NCI-H345 (cell line): ENCODE measurements around the gene SLC35F2.
"Not testable (repeated sequence)": the region's sequence is repeated elsewhere in the genome, so short reads cannot be mapped to it uniquely, and the experiment has no call there.

ENCODE experiments used
- DNase-seq: peaks from one replicate; lab custom pipeline; 2025; lab: John Stamatoyannopoulos, UW

SLC35F2 gene, protein sequence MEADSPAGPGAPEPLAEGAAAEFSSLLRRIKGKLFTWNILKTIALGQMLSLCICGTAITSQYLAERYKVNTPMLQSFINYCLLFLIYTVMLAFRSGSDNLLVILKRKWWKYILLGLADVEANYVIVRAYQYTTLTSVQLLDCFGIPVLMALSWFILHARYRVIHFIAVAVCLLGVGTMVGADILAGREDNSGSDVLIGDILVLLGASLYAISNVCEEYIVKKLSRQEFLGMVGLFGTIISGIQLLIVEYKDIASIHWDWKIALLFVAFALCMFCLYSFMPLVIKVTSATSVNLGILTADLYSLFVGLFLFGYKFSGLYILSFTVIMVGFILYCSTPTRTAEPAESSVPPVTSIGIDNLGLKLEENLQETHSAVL

DNA sequence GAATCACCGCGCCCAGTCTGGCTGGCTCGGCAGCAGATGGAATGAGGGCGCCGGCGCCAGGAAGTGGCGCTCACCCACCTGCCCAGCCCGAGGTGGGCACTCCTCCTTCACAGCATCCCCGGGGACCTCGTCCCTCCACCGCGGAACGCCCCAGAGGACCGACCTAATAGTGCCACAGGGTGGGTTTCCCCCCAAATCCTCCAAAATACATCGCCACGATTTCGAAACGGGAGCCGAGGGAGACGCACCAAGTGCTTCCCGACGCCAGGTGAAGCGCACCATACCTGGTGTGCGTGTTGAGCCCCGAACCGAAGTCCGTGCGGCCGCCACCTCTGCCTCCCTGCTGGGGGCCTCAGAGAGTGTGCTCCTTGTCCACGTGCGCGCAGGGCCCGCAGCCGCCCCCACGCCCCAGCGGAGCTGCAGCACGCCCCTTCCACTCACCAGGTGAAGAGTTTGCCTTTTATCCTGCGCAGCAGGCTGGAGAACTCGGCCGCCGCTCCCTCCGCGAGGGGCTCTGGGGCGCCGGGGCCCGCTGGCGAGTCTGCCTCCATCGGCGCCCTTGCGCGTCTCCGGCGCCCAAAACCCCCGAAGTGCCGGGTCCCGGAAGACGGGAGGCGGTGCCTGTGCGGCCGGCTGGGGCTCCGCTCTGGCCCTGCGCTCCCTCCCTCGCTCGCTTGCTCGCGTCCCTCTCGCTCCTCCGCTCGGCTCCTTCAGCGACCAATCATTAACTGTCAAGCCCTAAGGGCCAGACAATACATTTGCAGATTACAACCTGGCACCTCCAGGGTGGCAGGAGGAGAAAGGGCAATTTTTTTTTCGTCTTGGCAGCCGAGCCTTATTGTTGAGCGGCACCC lies at the start of gene SLC35F2:
TSS of gene SLC35F2 (minus strand) at position 571 of the 854 bp plus-strand sequence. CDS start at position 551, 20 bp downstream.
- DNase-seq = peak; percentile 76

DNA sequence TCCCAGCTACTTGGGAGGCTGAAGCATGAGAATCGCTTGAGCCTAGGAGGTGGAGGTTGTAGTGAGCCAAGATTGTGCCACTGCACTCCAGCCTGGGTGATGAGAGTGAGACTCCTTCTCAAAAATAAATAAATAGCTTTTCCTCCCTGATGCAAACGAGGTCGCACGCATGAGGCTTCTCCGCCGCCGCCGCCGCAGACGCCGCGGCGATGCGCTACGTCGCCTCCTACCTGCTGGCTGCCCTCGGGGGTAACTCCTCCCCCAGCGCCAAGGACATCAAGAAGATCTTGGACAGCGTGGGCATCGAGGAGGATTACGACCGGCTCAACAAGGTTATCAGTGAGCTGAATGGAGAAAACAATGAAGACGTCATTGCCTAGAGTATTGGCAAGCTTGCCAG lies 49.6 kb upstream of the SLC35F2 start:
- no peak for DNase-seq

DNA sequence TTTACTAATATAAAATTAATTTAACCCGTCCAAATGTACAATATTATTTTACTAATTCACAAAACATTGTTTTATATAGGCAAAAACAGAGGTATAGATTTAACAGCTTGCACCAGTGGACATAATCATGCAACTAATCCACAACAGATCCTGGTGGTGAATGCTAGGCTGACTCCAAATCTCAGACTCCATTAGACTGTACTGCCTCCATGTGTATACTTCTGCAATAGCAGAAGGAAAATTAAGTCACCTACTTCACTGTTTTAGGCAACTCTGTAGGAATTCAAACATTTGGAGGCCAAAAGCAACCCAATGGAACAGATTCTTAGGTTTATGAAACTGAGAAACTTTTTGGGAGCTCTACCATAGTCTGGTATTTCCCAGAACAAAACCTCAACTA lies 39.7 kb upstream of the SLC35F2 start:
- DNase-seq = no peak

DNA sequence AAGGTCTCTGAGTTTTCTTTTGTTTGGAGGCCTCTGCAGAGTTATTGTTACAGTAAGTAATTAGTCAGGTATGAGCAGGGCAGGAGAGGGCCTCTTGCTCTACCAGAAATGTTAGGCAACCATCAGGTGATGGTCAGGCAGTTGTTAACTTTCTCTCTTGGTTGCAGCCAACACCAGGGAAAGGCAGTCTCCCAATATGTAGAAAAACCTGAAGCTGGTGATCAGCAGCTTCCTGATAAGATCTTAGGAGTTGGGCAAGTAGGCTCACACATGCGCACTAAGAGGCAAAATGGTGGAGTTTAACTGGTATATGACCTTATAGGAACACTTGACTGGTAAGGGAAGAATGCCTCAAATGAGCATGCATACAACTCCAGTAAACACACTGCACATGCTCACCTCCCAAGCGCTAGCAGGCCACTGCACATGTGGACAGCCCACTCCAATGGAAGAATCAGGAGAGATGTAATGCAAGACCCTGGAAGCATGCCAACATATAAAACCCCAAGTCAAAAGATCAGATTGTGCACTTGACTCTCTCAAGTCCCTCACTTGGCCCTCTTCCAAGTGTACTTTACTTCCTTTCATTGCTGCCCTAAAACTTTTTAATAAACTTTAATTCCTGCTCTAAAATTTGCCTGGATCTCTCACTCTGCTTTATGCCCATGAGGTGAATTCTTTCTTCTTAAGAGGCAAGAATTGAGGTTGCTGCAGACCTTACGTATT lies 23.7 kb upstream of the SLC35F2 start:
- no peak for DNase-seq

DNA sequence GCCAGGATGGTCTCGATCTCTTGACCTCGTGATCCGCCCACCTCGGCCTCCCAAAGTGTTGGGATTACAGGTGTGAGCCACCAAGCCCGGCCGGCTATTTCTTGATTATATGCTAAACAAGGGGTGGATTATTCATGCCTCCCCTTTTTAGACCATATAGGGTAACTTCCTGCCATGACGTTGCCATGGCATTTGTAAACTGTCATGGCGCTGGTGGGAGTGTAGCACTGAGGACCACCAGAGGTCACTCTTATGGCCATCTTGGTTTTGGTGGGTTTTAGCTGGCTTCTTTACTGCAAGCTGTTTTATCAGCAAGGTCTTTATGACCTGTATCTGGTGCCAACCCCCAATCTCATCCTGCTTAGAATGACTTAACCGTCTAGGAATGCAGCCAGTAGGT lies 22.9 kb upstream of the SLC35F2 start:
- not testable (repeated sequence) for DNase-seq

GRCh38 chr11:107876141-107876540 lies 17.6 kb upstream of the SLC35F2 start:
- no peak for DNase-seq

- no peak for DNase-seq
Measured at GRCh38 chr11:107864591-107864990, 6.0 kb upstream of the SLC35F2 start.

GRCh38 chr11:107860688-107861087 lies 2.1 kb upstream of the SLC35F2 start:
- DNase-seq = no peak

GRCh38 chr11:107860240-107860620 lies 1.6 kb upstream of the SLC35F2 start:
- not testable (repeated sequence) for DNase-seq

GRCh38 chr11:107859459-107860239 lies 1.1 kb upstream of the SLC35F2 start:
- DNase-seq = peak; percentile 73

DNA sequence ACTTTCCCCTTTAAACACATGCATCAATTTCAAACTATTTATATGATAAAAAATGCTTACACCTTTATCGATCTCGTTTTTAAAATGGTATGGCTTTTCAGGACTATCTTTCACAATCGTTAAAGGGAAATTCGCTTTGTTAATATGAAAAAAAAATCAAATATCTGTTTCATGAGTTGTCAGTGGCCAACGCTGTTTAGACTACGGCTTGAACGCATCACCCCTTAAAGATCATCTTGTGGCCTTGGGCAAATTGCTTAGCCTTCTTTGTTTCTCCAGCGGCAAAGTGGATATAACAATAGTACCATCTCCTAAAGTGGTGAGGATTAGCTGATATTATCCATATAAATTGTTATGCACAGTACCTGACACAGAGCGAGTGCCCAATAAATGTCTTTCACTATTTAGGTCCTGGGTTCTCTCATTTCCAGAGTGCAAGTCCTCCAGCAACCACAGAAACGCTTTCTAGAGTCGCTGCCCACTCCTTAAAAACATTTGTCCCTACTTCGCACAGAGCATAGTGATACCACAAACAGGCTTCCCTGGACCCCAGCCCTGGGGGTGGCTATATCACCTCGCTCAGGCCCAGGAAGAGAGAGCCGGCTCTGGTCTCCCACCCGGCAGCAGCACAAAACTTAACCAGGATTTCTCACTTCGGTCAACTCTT lies 904 bp downstream of the SLC35F2 start:
- DNase-seq = no peak

- no peak for DNase-seq
Measured at GRCh38 chr11:107856981-107857517, 1.5 kb downstream of the SLC35F2 start.

DNA sequence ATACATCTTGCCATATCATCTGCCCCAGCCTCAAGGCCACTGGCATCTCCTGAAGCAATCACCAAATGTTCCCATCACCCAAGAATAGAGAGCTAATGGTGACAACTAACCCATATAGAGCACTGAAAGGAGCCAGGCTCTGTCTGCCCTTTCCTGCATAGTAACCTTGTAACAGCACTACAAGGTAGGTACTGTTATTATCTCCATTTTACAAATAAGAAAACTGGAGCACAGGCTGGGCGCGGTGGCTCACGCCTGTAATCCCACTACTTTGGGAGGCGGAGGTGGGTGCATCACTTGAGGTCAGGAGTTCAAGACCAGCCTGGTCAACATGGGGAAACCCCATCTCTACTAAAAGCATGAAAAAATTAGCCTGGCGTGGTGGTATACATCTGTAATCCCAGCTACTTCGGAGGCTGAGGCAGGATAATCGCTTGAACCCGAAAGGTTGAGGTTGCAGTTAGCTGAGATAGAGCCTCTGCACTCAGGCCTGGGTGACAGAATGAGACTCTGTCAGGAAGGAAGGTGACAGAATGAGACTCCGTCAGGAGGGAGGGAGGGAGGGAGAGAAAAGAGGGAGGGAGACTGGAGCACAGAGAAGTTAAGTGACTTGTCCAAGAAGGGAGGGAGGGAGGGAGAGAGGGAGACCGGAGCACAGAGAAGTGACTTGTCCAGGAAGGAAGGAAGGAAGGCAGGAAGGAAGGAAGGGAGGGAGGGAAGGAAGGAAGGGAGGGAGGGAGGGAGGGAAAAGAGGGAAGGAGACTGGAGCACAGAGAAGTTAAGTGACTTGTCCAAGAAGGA lies 2.2 kb downstream of the SLC35F2 start:
- no peak for DNase-seq

DNA sequence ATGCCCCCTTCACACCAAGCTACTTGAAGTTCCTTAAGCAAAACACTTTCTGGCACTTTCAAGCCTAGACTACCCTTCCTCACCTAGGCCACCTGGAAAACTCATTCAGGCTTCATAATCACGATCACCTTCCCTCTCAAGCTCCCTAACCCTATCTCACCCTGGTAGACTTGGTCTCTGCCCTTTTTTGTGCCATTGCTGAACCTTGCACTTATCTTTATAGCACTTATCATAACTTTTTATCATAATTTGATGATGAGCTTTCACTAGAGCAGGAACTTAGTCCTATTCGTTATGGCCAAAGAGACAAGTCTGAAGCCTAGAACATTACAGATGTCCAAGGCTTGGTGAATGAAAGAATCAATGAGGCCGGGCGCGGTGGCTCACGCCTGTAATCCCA lies 5.5 kb downstream of the SLC35F2 start:
- DNase-seq = no peak

DNA sequence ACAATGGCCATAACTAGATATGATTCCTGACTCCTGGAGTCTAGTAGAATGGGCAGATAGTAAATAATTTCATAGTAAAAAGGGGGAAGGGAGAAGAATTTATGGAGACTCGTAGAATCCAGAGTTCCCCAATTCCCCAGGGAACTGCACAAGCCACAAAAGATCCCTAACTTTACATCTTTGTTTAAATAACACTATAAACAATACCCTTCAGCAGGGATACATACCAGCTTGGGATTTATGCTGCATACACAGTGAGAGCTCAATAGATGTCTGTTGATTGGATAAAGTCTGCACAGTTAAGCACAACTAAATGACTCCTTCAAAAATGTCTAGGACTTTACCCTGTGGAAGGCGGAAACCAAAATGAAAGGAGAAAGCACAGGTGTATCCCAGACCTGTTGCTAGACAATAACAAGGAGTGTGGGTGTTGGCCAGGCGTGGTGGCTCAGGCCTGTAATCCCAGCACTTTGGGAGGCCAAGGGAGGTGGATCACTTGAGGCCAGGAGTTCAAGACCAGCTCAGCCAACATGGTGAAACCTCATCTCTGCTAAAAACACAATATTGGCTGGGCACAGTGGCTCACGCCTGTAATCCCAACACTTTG lies 6.8 kb downstream of the SLC35F2 start:
- no peak for DNase-seq

DNA sequence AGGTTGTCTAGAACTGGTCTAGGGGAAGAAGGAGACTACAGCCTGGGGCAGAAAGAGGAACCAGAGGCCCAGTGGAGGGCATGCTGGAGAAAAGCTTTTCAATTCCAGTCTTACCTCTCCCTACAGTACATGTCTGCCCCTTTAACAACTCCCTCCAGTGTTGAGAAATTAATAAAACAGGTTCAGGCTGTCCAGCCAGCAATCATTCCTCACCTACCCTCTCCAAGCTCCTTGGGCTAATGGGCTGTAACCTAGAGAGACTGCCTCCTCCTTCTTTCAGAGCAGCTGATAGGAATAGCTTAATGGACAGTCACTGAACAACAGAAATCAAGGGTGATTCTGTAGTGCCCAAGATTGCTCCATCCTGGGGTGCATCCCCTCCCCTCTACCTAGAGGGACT lies 8.8 kb downstream of the SLC35F2 start:
- DNase-seq = no peak

GRCh38 chr11:107848345-107848744 lies 10.2 kb downstream of the SLC35F2 start:
- DNase-seq = no peak

- DNase-seq = no peak
Measured at GRCh38 chr11:107847184-107847583, 11.4 kb downstream of the SLC35F2 start.

DNA sequence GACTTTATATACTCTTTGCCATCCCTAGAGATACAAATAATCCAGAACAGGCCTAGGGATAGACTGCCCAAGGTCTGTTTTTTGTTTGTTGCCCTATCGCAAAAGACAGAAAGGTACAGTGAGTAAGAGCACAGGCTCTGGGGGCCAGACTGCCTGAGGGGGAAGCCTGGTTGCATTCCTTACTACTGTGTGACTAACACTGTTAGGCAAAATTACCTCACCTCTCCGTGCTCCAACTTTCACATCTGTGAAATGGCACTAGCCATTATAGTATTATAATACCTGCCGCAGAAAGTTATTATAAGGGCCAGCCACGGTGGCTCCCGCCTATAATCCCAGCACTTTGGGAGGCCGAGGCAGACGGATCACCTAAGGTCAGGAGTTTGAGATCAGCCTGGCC lies 14.5 kb downstream of the SLC35F2 start:
- no peak for DNase-seq
